ENCODE data around the gene AHCYL1. TPM values are rescaled to one million over a fixed set of nuclear protein-coding genes. Genes with fewer than 3 reads are reported as not detected.
A peak's percentile ranks its signal among the peaks of the same experiment; 100 is the strongest.
"Not testable (repeated sequence)": the region's sequence is repeated elsewhere in the genome, so short reads cannot be mapped to it uniquely, and the experiment has no call there.

AHCYL1 gene
- total RNA-seq, 6 donors from 2014 or later: 41.9 to 89.6 (median 76.1) TPM

GRCh38 chr1:110021285-110021684 is 36.7 kb downstream of the AHCYL1 start:
- TF ChIP-seq CTCF (IDR thresholded peaks at IDR 0.05) (no peak), POLR2A (IDR thresholded peaks at IDR 0.05) (no peak), POLR2AphosphoS5 (IDR thresholded peaks at IDR 0.05) (no peak)
- H3K4me1 ChIP-seq: no peaks in the 10 kb centered on the region
- ATAC-seq (ENCODE audit: low FRiP score in 2 of 2) (no peak), DNase-seq (no peak)
- H3K27me3 ChIP-seq: no peaks in the 10 kb centered on the region
- no peak overlapping the region for H3K27ac ChIP-seq
- no peak overlapping the region for H3K4me3 ChIP-seq
- 90 to 95% methylated on average over 3 of the region's 3 CpGs for WGBS, 2 donors
- H3K9me3 ChIP-seq: no peaks in the 10 kb centered on the region
- H3K36me3 ChIP-seq: peaks cover 58 to 90% (median 73%) of the 10 kb centered on the region in 4 donors

- DNase-seq (no peak), ATAC-seq (ENCODE audit: low FRiP score in 2 of 2) (no peak)
- Histone ChIP-seq H3K27me3 (no peaks in the 10 kb centered on the region), H3K36me3 (peaks cover 27 to 56% (median 40%) of the 10 kb centered on the region in 4 donors), H3K9me3 (no peaks in the 10 kb centered on the region), H3K4me3 (no peak overlapping the region), H3K27ac (no peak overlapping the region), H3K4me1 (no peaks in the 10 kb centered on the region)
- TF ChIP-seq EP300 (IDR thresholded peaks at IDR 0.05) (no peak), POLR2AphosphoS5 (IDR thresholded peaks at IDR 0.05) (no peak), POLR2A (IDR thresholded peaks at IDR 0.05) (no peak), CTCF (IDR thresholded peaks at IDR 0.05) (no peak)
- WGBS, 2 donors: 95 to 96% methylated on average over 4 of the region's 4 CpGs
Observed at GRCh38 chr1:110024613-110025012, 40.0 kb downstream of the AHCYL1 start.

GRCh38 chr1:110030687-110031086 is 46.1 kb downstream of the AHCYL1 start:
- not testable (repeated sequence) for H3K27me3 ChIP-seq; DNase-seq; ATAC-seq (ENCODE audit: low FRiP score in 2 of 2); H3K9me3 ChIP-seq; H3K36me3 ChIP-seq
- Histone ChIP-seq H3K27ac (peak overlapping the region in 2 of 4 donors; percentile 28 to 69), H3K4me1 (peaks cover 6 to 19% (median 12%) of the 10 kb centered on the region in 4 donors), H3K4me3 (peak overlapping the region in 1 of 4 donors; percentile 7)
- 76 to 83% methylated on average over 4 of the region's 4 CpGs for WGBS, 2 donors

GRCh38 chr1:110032327-110032726 is 47.8 kb downstream of the AHCYL1 start:
- Histone ChIP-seq H3K27ac (no peak overlapping the region), H3K36me3 (peaks cover 0 to 3% (median 0%) of the 10 kb centered on the region in 4 donors), H3K4me3 (no peak overlapping the region), H3K9me3 (no peaks in the 10 kb centered on the region), H3K4me1 (peaks cover 12 to 36% (median 17%) of the 10 kb centered on the region in 4 donors), H3K27me3 (no peaks in the 10 kb centered on the region)
- WGBS, 2 donors: 93 to 94% methylated on average over 2 of the region's 2 CpGs
- no peak for TF ChIP-seq CTCF (IDR thresholded peaks at IDR 0.05)
- TF ChIP-seq POLR2AphosphoS5 (IDR thresholded peaks at IDR 0.05): no peak
- TF ChIP-seq POLR2A (IDR thresholded peaks at IDR 0.05): no peak
- TF ChIP-seq EP300 (IDR thresholded peaks at IDR 0.05): no peak
- DNase-seq (no peak), ATAC-seq (ENCODE audit: low FRiP score in 2 of 2) (no peak)

GRCh38 chr1:110033421-110033820 is 48.9 kb downstream of the AHCYL1 start:
- Histone ChIP-seq H3K27me3 (no peaks in the 10 kb centered on the region), H3K27ac (no peak overlapping the region), H3K9me3 (no peaks in the 10 kb centered on the region), H3K4me3 (no peak overlapping the region), H3K4me1 (peaks cover 12 to 38% (median 17%) of the 10 kb centered on the region in 4 donors), H3K36me3 (peaks cover 3 to 14% (median 5%) of the 10 kb centered on the region in 4 donors)
- no peak for ATAC-seq (ENCODE audit: low FRiP score in 2 of 2)
- TF ChIP-seq POLR2AphosphoS5 (IDR thresholded peaks at IDR 0.05) (no peak), POLR2A (IDR thresholded peaks at IDR 0.05) (no peak), CTCF (IDR thresholded peaks at IDR 0.05) (no peak)
- WGBS, 2 donors: 89 to 90% methylated on average over 5 of the region's 5 CpGs
- no peak for DNase-seq
